T follicular helper cell (primary cell): ENCODE measurements around the gene GCK.

Experiments
- DNase-seq: peaks from one replicate; pipeline ENCODE4 v3.0.0-alpha.2; 2020; ENCODE audit warnings: low read depth

Gene GCK

GRCh38 chr7:44117801-44118429 lies 71.3 kb downstream of the GCK start:
- no peak for DNase-seq

- DNase-seq, result no peak
These were observed 72.2 kb downstream of the GCK start for GRCh38 chr7:44116789-44117666.

GRCh38 chr7:44116087-44116788 lies 73.0 kb downstream of the GCK start:
- no peak for DNase-seq

GRCh38 chr7:44114586-44115310 lies 74.5 kb downstream of the GCK start:
- no peak for DNase-seq

- DNase-seq, result no peak
These were observed 75.4 kb downstream of the GCK start for GRCh38 chr7:44113764-44114354.

- no peak for DNase-seq
These were observed 76.1 kb downstream of the GCK start for GRCh38 chr7:44112997-44113763.

- DNase-seq, result no peak
These were observed 76.8 kb downstream of the GCK start for GRCh38 chr7:44112231-44112996.

GRCh38 chr7:44111761-44112160 lies 77.5 kb downstream of the GCK start:
- DNase-seq, result no peak

- DNase-seq, result no peak
These were observed 78.3 kb downstream of the GCK start for GRCh38 chr7:44110719-44111635.

- DNase-seq, result no peak
These were observed 79.2 kb downstream of the GCK start for GRCh38 chr7:44109991-44110390.

GRCh38 chr7:44108768-44109750 lies 80.2 kb downstream of the GCK start:
- no peak for DNase-seq

GRCh38 chr7:44107961-44108767 lies 81.1 kb downstream of the GCK start:
- no peak for DNase-seq

- no peak for DNase-seq
These were observed 81.9 kb downstream of the GCK start for GRCh38 chr7:44107116-44107960.

GRCh38 chr7:44106311-44107065 lies 82.8 kb downstream of the GCK start:
- DNase-seq, result no peak

- DNase-seq, result no peak
These were observed 83.4 kb downstream of the GCK start for GRCh38 chr7:44105832-44106231.
